MCF 10A (cell line): ENCODE data around the gene C2orf66. TPM values are rescaled to one million over a fixed set of nuclear protein-coding genes. Genes with fewer than 3 reads are reported as not detected.
A peak's percentile ranks its signal among the peaks of the same experiment; 100 is the strongest.

ENCODE experiments used
- BruUV-seq: library from RNA; stranded (reverse); fragments of 400-500 nt; replicated peaks from 2 replicates; lab custom pipeline; 2021; lab: Mats Ljungman, UMichigan
- CTCF ChIA-PET: fragments of 300-600 bp; sonication (Branson Sonifier 250); formaldehyde crosslinking; extraction: SDS; loops from one replicate; lab custom pipeline; 2021; ENCODE audit warnings: antibody characterized with exemption, inconsistent platforms; lab: Yijun Ruan, JAX
- POLR2A ChIA-PET: fragments of 300-600, 350-650 bp; sonication (Branson Sonifier 250); formaldehyde crosslinking; extraction: SDS; loops from one replicate; lab custom pipeline; 2020; ENCODE audit warnings: antibody characterized with exemption, inconsistent platforms; lab: Yijun Ruan, JAX
- DNase-seq: peaks from one replicate; pipeline ENCODE4 v3.0.0-alpha.2; 2018; ENCODE audit not compliant: unreplicated experiment
- H3K27ac Mint-ChIP-seq: one replicate; pipeline ENCODE4 v1.8.0; 2022; ENCODE audit warnings: mild to moderate bottlenecking, low read depth, mixed read lengths; ENCODE audit not compliant: unreplicated experiment
- H3K27me3 Mint-ChIP-seq: one replicate; pipeline ENCODE4 v1.8.0; 2022; ENCODE audit warnings: mixed read lengths; ENCODE audit not compliant: insufficient read depth, unreplicated experiment
- H3K36me3 Mint-ChIP-seq: one replicate; pipeline ENCODE4 v1.8.0; 2022; ENCODE audit warnings: mild to moderate bottlenecking, moderate library complexity, mixed read lengths; ENCODE audit not compliant: insufficient read depth, unreplicated experiment
- H3K4me1 Mint-ChIP-seq: one replicate; pipeline ENCODE4 v1.8.0; 2022; ENCODE audit warnings: mixed read lengths; ENCODE audit not compliant: insufficient read depth, unreplicated experiment
- H3K4me3 Mint-ChIP-seq: one replicate; pipeline ENCODE4 v1.8.0; 2022; ENCODE audit warnings: mild to moderate bottlenecking, moderate library complexity, mixed read lengths; ENCODE audit not compliant: unreplicated experiment
- H3K9me3 Mint-ChIP-seq: one replicate; pipeline ENCODE4 v1.8.0; 2022; ENCODE audit warnings: mixed read lengths; ENCODE audit not compliant: unreplicated experiment
- intact Hi-C: fragments of 100-400 bp; cut with micrococcal nuclease; formaldehyde crosslinking; loops from 2 replicates; pipeline ENCODE4 v1.14.1; 2022
- total RNA-seq: library from RNA; stranded (reverse); gene quantifications from 2 replicates; pipeline ENCODE4 v1.2.3, GENCODE V29; 2022
- TF ChIP-seq, protein P1 (sequence below): fragments of 200-600 bp; IDR thresholded peaks from one replicate; pipeline ENCODE4 v1.8.0; 2022; ENCODE audit warnings: antibody characterized with exemption, mild to moderate bottlenecking; ENCODE audit not compliant: unreplicated experiment

C2orf66 gene
- total RNA-seq, 1 experiment from 2014 or later = 0.61 TPM

GRCh38 chr2:196839574-196839973 lies 30.4 kb upstream of the C2orf66 start:
- DNase-seq = no peak
- no TSS peak for BruUV-seq
- H3K4me1 Mint-ChIP-seq = no peaks in the 10 kb centered on the region
- TF ChIP-seq, protein P1, sequence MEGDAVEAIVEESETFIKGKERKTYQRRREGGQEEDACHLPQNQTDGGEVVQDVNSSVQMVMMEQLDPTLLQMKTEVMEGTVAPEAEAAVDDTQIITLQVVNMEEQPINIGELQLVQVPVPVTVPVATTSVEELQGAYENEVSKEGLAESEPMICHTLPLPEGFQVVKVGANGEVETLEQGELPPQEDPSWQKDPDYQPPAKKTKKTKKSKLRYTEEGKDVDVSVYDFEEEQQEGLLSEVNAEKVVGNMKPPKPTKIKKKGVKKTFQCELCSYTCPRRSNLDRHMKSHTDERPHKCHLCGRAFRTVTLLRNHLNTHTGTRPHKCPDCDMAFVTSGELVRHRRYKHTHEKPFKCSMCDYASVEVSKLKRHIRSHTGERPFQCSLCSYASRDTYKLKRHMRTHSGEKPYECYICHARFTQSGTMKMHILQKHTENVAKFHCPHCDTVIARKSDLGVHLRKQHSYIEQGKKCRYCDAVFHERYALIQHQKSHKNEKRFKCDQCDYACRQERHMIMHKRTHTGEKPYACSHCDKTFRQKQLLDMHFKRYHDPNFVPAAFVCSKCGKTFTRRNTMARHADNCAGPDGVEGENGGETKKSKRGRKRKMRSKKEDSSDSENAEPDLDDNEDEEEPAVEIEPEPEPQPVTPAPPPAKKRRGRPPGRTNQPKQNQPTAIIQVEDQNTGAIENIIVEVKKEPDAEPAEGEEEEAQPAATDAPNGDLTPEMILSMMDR = no peak
- no peak overlapping the region for H3K27ac Mint-ChIP-seq
- H3K9me3 Mint-ChIP-seq = no peaks in the 10 kb centered on the region
- intact Hi-C loops = no loop called here
- peaks cover 8% of the 10 kb centered on the region for H3K36me3 Mint-ChIP-seq
- no peak overlapping the region for H3K4me3 Mint-ChIP-seq
- POLR2A ChIA-PET = interaction anchor here (1.0 kb wide), 1 partner anchor 40 kb away, joined by 6 read pairs; the partner anchor contains the start of gene GTF3C3
- CTCF ChIA-PET = interaction anchor here (0.7 to 1.0 kb wide), 2 partner anchors 17 to 636 kb away, joined by 3 read pairs; no protein-coding TSS in a partner anchor
- H3K27me3 Mint-ChIP-seq = no peaks in the 10 kb centered on the region

- Mint-ChIP-seq H3K4me1 (no peaks in the 10 kb centered on the region), H3K36me3 (peaks cover 8% of the 10 kb centered on the region), H3K9me3 (no peaks in the 10 kb centered on the region), H3K27me3 (no peaks in the 10 kb centered on the region), H3K4me3 (no peak overlapping the region), H3K27ac (peak overlapping the region; percentile 42)
- TF ChIP-seq, protein P1 = no peak
- intact Hi-C loops = no loop called here
- POLR2A ChIA-PET = interaction anchor here (2.1 kb wide), 1 partner anchor 37 kb away, joined by 9 read pairs; the partner anchor contains the start of gene GTF3C3
- no TSS peak for BruUV-seq
- peak; percentile 61 for DNase-seq
- CTCF ChIA-PET = interaction anchor here (0.7 kb wide), 1 partner anchor 540 kb away, joined by 3 read pairs; no protein-coding TSS in a partner anchor
Observed at GRCh38 chr2:196836440-196836839, 27.3 kb upstream of the C2orf66 start.

GRCh38 chr2:196830701-196831100 lies 21.5 kb upstream of the C2orf66 start:
- TF ChIP-seq, protein P1 = no peak
- Mint-ChIP-seq H3K36me3 (peaks cover 14% of the 10 kb centered on the region), H3K27ac (no peak overlapping the region), H3K4me1 (no peaks in the 10 kb centered on the region), H3K9me3 (no peaks in the 10 kb centered on the region), H3K27me3 (no peaks in the 10 kb centered on the region), H3K4me3 (no peak overlapping the region)
- ChIA-PET POLR2A (no interaction called here), CTCF (no interaction called here)
- no peak for DNase-seq
- no TSS peak for BruUV-seq
- intact Hi-C loops = no loop called here

DNA sequence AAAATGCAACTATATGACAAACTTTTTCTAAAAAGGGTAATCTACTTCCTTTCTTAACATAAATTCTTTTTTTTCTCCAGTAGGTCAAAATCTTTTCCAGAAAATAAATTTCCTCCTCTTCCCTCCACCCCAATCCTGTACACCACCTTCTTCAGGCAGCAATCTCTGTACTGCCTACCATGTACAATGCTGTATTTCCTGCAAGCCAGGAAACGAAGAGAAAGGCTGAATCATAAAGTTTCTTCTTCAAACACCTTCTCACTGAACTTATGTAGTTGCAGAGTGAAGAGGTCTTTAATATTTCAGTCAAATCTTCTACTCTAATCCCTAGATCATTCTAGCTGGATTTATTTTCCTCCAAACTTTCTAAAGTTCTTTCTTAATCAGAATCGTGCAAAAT lies 18.2 kb upstream of the C2orf66 start:
- intact Hi-C loops = no loop called here
- CTCF ChIA-PET = no interaction called here

More for the DNA sequence above, 18.2 kb upstream of the C2orf66 start:
- TF ChIP-seq, protein P1 = no peak
- DNase-seq = no peak
- Mint-ChIP-seq H3K4me3 (no peak overlapping the region), H3K9me3 (no peaks in the 10 kb centered on the region), H3K27me3 (no peaks in the 10 kb centered on the region), H3K4me1 (peaks cover 6% of the 10 kb centered on the region), H3K36me3 (peaks cover 14% of the 10 kb centered on the region), H3K27ac (no peak overlapping the region)
- no TSS peak for BruUV-seq
- POLR2A ChIA-PET = interaction anchor here (0.7 kb wide), 1 partner anchor 296 kb away, joined by 3 read pairs; no protein-coding TSS in a partner anchor
